ENCODE results near the gene TRPM3. TPM values are rescaled to one million over a fixed set of nuclear protein-coding genes. Genes with fewer than 3 reads are reported as not detected.

The TRPM3 gene
- total RNA-seq: not detected in 2 replicates

DNA sequence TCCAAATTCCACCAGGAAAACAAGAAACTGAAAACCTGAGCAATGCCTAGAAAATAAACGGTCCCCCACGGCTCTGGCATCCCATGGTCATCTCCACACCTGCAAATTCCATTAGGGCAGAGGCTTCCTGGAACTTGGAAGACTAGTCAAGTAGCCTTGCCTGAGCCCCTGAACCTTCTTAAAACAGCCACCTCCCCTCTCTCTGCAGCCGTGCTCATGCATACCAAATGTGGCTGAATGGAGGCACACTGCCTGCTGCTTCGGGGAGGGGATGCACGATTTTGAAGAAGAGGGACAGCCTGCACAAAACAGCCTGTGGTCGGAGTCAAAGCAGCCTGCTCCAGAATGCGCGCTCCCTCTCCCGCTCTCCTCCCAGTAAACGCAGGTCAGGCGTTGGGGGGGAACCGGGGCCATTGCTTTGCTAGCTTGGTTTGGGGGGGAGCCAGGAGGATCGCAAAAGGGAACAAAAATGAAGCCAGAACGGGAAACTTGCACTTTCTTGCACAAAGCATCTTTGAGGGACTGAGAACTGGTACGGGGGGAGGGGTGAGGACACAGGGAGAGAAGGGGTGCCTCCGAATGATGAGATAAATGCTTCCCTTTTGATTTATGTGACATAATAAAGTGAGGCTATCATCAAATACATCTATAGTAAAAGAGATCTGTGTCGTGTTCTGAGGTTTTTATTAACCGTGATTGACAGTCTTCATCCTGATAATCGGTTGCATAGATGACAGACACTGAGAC, at the start of gene TRPM3:
Gene TRPM3 (minus strand): TSS at position 347 of the 747 bp plus-strand sequence. CDS start 267 bp downstream, at position 80.
- H3K36me3 Mint-ChIP-seq (ENCODE audit: low read depth): no peaks in the 10 kb centered on the region
- intact Hi-C loops (cut with micrococcal nuclease): no loop called here

DNA sequence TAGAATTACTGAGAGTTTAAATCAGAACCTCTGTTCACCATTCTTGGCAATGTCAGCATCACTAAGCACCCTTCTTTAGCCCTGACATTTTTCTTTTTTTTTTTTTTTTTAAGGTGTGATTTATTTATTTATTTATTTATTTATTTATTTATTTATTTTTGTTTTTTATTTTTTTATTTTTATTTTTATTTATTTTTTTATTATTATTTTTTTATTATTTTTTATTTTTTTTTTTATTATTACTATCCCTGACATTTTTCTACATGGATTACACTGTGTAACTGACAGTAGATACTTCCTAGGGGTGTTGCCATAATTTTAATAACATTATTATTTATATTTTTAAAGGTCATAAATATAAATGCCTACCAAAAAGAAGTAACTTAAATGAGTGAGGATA, 47.0 kb upstream of the TRPM3 start:
- CTCF ChIA-PET: no interaction called here
- H3K27me3 Mint-ChIP-seq: no peaks in the 10 kb centered on the region
- DNase-seq (no peak), ATAC-seq (ENCODE audit: low read depth) (no peak)
- POLR2A ChIA-PET: no interaction called here
- H3K27ac Mint-ChIP-seq: no peak overlapping the region
- no peaks in the 10 kb centered on the region for H3K36me3 Mint-ChIP-seq (ENCODE audit: low read depth)
- intact Hi-C loops (cut with micrococcal nuclease): no loop called here
- peaks cover 2% of the 10 kb centered on the region for H3K9me3 Mint-ChIP-seq
- no peaks in the 10 kb centered on the region for H3K4me1 Mint-ChIP-seq
- TF ChIP-seq, protein P1, sequence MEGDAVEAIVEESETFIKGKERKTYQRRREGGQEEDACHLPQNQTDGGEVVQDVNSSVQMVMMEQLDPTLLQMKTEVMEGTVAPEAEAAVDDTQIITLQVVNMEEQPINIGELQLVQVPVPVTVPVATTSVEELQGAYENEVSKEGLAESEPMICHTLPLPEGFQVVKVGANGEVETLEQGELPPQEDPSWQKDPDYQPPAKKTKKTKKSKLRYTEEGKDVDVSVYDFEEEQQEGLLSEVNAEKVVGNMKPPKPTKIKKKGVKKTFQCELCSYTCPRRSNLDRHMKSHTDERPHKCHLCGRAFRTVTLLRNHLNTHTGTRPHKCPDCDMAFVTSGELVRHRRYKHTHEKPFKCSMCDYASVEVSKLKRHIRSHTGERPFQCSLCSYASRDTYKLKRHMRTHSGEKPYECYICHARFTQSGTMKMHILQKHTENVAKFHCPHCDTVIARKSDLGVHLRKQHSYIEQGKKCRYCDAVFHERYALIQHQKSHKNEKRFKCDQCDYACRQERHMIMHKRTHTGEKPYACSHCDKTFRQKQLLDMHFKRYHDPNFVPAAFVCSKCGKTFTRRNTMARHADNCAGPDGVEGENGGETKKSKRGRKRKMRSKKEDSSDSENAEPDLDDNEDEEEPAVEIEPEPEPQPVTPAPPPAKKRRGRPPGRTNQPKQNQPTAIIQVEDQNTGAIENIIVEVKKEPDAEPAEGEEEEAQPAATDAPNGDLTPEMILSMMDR (IDR thresholded peaks at IDR 0.05): no peak
- no peak overlapping the region for H3K4me3 Mint-ChIP-seq

More for the DNA sequence above, at the start of gene TRPM3:
- Mint-ChIP-seq H3K4me1 (no peaks in the 10 kb centered on the region), H3K9me3 (no peaks in the 10 kb centered on the region), H3K27me3 (peaks cover 13% of the 10 kb centered on the region), H3K4me3 (no peak within 1 kb of the TSS), H3K27ac (no peak within 1 kb of the TSS)
- ChIA-PET POLR2A (no interaction called here), CTCF (no interaction called here)
- TF ChIP-seq, protein P1 (IDR thresholded peaks at IDR 0.05): no peak
- no peak for DNase-seq
- no peak for ATAC-seq (ENCODE audit: low read depth)

DNA sequence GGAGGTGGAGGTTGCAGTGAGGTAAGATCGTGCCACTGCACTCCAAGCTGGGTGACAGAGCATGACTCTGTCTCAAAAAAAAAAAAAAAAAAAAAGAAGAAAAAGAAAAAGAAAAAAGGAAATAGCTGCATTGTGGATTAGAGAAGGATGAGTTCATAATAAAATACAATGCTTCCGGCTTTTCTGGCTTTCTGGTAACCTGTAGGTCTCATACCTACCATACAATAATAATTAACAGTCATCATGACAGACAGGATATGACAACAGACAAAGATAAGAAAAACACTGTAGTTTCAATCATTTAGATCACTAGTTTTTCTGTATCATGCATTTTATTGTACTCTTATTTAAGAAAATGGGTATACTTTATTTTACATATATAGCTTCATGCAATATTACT, 40.7 kb upstream of the TRPM3 start:
- ChIA-PET POLR2A (no interaction called here), CTCF (no interaction called here)
- ATAC-seq (ENCODE audit: low read depth): no peak
- Mint-ChIP-seq H3K9me3 (no peaks in the 10 kb centered on the region), H3K36me3 (ENCODE audit: low read depth) (no peaks in the 10 kb centered on the region), H3K4me3 (no peak overlapping the region), H3K27me3 (no peaks in the 10 kb centered on the region), H3K4me1 (no peaks in the 10 kb centered on the region), H3K27ac (no peak overlapping the region)
- intact Hi-C loops (cut with micrococcal nuclease): no loop called here
- TF ChIP-seq, protein P1 (IDR thresholded peaks at IDR 0.05): no peak
- DNase-seq: no peak

DNA sequence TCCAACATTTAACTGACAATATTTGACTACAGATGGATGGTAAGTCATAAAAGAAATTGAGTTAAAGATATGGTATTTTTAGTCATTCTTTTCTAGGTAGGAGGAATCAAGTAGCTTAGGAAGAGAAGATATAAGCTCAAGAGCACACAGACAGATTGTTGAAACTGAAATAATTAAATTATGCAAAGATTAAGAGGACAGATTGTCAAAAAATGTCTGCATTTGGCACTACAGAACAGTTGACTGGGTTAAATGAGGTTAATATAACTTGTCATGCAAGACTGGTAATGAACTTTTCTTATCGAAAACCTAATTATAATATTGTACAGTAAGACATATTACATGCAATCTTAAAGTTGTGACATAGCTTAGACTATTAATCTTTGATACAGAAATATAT, 36.3 kb upstream of the TRPM3 start:
- DNase-seq (no peak), ATAC-seq (ENCODE audit: low read depth) (no peak)
- no peaks in the 10 kb centered on the region for H3K9me3 Mint-ChIP-seq
- no peak overlapping the region for H3K27ac Mint-ChIP-seq
- TF ChIP-seq, protein P1 (IDR thresholded peaks at IDR 0.05): no peak
- H3K4me1 Mint-ChIP-seq: no peaks in the 10 kb centered on the region
- intact Hi-C loops (cut with micrococcal nuclease): loop anchor here (10.0 kb wide), 1 partner anchor 83 kb away; no protein-coding TSS in a partner anchor
- ChIA-PET POLR2A (no interaction called here), CTCF (no interaction called here)
- H3K27me3 Mint-ChIP-seq: no peaks in the 10 kb centered on the region
- no peaks in the 10 kb centered on the region for H3K36me3 Mint-ChIP-seq (ENCODE audit: low read depth)
- no peak overlapping the region for H3K4me3 Mint-ChIP-seq

DNA sequence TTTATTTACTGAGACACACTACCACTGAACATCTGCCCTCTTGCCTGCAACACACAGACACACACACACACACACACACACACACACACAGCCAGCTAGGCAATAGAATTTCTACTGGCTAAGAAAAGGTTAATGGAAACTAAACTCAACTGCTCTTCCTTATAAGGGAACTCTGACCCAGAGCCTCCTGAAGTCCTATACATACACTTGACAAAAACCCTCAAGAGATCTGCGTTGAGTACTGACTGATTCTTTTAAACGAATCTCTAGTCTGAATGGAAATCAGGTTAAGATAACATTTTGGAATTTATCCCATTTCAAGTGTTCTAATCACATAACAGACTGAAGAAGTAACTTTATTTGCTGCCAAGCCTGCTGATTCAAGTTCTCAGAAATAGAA, 25.9 kb upstream of the TRPM3 start:
- intact Hi-C loops (cut with micrococcal nuclease): no loop called here
- TF ChIP-seq, protein P1 (IDR thresholded peaks at IDR 0.05): no peak
- CTCF ChIA-PET: no interaction called here
- H3K4me1 Mint-ChIP-seq: no peaks in the 10 kb centered on the region
- DNase-seq (no peak), ATAC-seq (ENCODE audit: low read depth) (no peak)
- peaks cover 6% of the 10 kb centered on the region for H3K9me3 Mint-ChIP-seq
- H3K27me3 Mint-ChIP-seq: no peaks in the 10 kb centered on the region
- no peak overlapping the region for H3K27ac Mint-ChIP-seq
- POLR2A ChIA-PET: no interaction called here
- H3K36me3 Mint-ChIP-seq (ENCODE audit: low read depth): no peaks in the 10 kb centered on the region
- H3K4me3 Mint-ChIP-seq: no peak overlapping the region

Data from activated B cell treated with CpG ODN at 0.5 μM for 24 hours (primary cell).